Measurements from ENCODE around the gene ZFP36L2. TPM values are rescaled to one million over a fixed set of nuclear protein-coding genes. Genes with fewer than 3 reads are reported as not detected.
"Not testable (repeated sequence)": the region's sequence is repeated elsewhere in the genome, so short reads cannot be mapped to it uniquely, and the experiment has no call there.

Gene ZFP36L2
- polyA plus RNA-seq, 1 of the 3 experiments (the other 2 are of a cell fraction) = 18.4 TPM

DNA sequence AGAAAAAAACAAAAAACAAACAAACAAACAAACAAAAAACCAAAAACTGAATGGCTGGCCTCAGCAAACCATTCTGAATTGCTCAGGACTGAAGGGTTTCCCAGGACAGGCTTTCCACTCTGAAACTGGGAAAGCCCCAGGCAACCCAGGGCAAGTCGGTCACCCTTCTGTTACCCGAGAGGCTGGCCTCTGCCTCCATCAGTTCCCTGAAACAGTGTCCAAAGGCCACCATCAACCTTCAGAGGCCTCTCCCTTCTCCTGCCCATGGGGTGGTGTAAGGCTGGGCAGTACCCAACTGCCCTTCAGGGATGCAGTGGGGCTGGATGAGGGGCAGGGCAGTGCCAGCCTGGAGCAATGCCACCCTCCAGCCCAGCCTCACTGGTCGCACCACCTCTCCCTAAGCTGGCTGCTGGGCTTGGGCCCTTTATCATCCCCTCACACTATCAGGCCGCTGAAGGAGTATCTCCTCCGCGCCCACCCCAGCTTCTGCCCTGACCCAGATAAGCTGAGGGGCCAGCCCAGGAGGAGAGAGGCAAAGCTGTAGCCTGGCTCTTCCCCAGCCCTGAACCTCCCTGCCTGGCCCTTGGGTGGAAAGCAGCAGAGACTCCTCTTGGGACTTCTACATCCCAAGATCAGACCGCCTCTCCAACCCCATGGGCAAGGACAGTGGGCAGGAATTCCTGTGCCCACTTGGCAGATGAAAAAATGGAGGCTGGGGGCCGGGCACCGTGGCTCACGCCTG is 35.9 kb downstream of the ZFP36L2 start:
- Histone ChIP-seq H3F3A (replicated peaks; ENCODE audit: insufficient read depth) (no peaks in the 10 kb centered on the region), H3K36me3 (replicated peaks in 1 of 2; ENCODE audit: control insufficient read depth in 1 of 2, insufficient read depth in 2 of 2, low read length in 1 of 2) (no peaks in the 10 kb centered on the region), H4K20me1 (ENCODE audit: insufficient read depth) (no peaks in the 10 kb centered on the region), H3K4me2 (no peak overlapping the region), H3K27me3 (ENCODE audit: insufficient read depth) (no peaks in the 10 kb centered on the region), H2AFZ (ENCODE audit: low read depth) (no peak overlapping the region), H3K4me1 (ENCODE audit: control insufficient read depth in 1 of 2, insufficient read depth in 2 of 2, low read depth in 1 of 2, low read length in 1 of 2) (peaks cover 0 to 14% of the 10 kb centered on the region in 2 experiments; a peak in 1 of 4 replicates), H3K9me2 (no peaks in the 10 kb centered on the region), H3K4me3 (ENCODE audit: low read depth in 2 of 2, low read length in 1 of 2) (no peak overlapping the region), H3K9me3 (no peaks in the 10 kb centered on the region), H3K79me2 (ENCODE audit: insufficient read depth) (no peaks in the 10 kb centered on the region), H3K27ac (ENCODE audit: low read depth in 2 of 2, low read length in 1 of 2) (no peak overlapping the region), H3K9ac (no peak overlapping the region)
- POLR2A ChIA-PET = interaction anchor here (0.6 to 1.0 kb wide), 4 partner anchors 15 to 1336 kb away, joined by 3 to 6 read pairs (median 4); no protein-coding TSS in a partner anchor
- CTCF ChIA-PET = interaction anchor here (0.7 to 2.5 kb wide), 2 partner anchors 19 to 21 kb away, joined by 3 to 7 read pairs; no protein-coding TSS in a partner anchor
- 85% methylated on average over 9 of the region's 10 CpGs for WGBS (ENCODE audit: low lambda C conversion rate)
- no peak for DNase-seq
- TF ChIP-seq, protein P1, sequence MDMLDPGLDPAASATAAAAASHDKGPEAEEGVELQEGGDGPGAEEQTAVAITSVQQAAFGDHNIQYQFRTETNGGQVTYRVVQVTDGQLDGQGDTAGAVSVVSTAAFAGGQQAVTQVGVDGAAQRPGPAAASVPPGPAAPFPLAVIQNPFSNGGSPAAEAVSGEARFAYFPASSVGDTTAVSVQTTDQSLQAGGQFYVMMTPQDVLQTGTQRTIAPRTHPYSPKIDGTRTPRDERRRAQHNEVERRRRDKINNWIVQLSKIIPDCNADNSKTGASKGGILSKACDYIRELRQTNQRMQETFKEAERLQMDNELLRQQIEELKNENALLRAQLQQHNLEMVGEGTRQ (IDR thresholded peaks at IDR 0.05; ENCODE audit: borderline replicate concordance, low read depth, low read length) = no peak
- TF ChIP-seq, protein P2, sequence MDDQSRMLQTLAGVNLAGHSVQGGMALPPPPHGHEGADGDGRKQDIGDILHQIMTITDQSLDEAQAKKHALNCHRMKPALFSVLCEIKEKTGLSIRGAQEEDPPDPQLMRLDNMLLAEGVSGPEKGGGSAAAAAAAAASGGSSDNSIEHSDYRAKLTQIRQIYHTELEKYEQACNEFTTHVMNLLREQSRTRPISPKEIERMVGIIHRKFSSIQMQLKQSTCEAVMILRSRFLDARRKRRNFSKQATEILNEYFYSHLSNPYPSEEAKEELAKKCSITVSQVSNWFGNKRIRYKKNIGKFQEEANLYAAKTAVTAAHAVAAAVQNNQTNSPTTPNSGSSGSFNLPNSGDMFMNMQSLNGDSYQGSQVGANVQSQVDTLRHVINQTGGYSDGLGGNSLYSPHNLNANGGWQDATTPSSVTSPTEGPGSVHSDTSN (IDR thresholded peaks at IDR 0.05) = no peak
- TF ChIP-seq, protein P3, sequence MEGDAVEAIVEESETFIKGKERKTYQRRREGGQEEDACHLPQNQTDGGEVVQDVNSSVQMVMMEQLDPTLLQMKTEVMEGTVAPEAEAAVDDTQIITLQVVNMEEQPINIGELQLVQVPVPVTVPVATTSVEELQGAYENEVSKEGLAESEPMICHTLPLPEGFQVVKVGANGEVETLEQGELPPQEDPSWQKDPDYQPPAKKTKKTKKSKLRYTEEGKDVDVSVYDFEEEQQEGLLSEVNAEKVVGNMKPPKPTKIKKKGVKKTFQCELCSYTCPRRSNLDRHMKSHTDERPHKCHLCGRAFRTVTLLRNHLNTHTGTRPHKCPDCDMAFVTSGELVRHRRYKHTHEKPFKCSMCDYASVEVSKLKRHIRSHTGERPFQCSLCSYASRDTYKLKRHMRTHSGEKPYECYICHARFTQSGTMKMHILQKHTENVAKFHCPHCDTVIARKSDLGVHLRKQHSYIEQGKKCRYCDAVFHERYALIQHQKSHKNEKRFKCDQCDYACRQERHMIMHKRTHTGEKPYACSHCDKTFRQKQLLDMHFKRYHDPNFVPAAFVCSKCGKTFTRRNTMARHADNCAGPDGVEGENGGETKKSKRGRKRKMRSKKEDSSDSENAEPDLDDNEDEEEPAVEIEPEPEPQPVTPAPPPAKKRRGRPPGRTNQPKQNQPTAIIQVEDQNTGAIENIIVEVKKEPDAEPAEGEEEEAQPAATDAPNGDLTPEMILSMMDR (IDR thresholded peaks at IDR 0.05) = no peak
- TF ChIP-seq, protein P4, sequence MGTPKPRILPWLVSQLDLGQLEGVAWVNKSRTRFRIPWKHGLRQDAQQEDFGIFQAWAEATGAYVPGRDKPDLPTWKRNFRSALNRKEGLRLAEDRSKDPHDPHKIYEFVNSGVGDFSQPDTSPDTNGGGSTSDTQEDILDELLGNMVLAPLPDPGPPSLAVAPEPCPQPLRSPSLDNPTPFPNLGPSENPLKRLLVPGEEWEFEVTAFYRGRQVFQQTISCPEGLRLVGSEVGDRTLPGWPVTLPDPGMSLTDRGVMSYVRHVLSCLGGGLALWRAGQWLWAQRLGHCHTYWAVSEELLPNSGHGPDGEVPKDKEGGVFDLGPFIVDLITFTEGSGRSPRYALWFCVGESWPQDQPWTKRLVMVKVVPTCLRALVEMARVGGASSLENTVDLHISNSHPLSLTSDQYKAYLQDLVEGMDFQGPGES (IDR thresholded peaks at IDR 0.05; ENCODE audit: low read depth, low read length) = no peak
- no peak for TF ChIP-seq TCF12 (IDR thresholded peaks at IDR 0.05)
- no peak for TF ChIP-seq EP300 (IDR thresholded peaks at IDR 0.05; ENCODE audit: borderline replicate concordance in 1 of 2, low read depth in 1 of 2, low read length in 1 of 2)
- no peak for TF ChIP-seq TEAD4 (IDR thresholded peaks at IDR 0.05; ENCODE audit: borderline replicate concordance, insufficient read depth)
- no peak for TF ChIP-seq NFIC (IDR thresholded peaks at IDR 0.05; ENCODE audit: borderline replicate concordance)
- TF ChIP-seq, protein P5, sequence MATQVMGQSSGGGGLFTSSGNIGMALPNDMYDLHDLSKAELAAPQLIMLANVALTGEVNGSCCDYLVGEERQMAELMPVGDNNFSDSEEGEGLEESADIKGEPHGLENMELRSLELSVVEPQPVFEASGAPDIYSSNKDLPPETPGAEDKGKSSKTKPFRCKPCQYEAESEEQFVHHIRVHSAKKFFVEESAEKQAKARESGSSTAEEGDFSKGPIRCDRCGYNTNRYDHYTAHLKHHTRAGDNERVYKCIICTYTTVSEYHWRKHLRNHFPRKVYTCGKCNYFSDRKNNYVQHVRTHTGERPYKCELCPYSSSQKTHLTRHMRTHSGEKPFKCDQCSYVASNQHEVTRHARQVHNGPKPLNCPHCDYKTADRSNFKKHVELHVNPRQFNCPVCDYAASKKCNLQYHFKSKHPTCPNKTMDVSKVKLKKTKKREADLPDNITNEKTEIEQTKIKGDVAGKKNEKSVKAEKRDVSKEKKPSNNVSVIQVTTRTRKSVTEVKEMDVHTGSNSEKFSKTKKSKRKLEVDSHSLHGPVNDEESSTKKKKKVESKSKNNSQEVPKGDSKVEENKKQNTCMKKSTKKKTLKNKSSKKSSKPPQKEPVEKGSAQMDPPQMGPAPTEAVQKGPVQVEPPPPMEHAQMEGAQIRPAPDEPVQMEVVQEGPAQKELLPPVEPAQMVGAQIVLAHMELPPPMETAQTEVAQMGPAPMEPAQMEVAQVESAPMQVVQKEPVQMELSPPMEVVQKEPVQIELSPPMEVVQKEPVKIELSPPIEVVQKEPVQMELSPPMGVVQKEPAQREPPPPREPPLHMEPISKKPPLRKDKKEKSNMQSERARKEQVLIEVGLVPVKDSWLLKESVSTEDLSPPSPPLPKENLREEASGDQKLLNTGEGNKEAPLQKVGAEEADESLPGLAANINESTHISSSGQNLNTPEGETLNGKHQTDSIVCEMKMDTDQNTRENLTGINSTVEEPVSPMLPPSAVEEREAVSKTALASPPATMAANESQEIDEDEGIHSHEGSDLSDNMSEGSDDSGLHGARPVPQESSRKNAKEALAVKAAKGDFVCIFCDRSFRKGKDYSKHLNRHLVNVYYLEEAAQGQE (IDR thresholded peaks at IDR 0.05; ENCODE audit: low read depth, low read length) = no peak
- TF ChIP-seq JUND (IDR thresholded peaks at IDR 0.05) = no peak
- TF ChIP-seq RFX5 (IDR thresholded peaks at IDR 0.05; ENCODE audit: low read length) = no peak
- no peak for TF ChIP-seq FOXM1 (IDR thresholded peaks at IDR 0.05; ENCODE audit: low read depth)

DNA sequence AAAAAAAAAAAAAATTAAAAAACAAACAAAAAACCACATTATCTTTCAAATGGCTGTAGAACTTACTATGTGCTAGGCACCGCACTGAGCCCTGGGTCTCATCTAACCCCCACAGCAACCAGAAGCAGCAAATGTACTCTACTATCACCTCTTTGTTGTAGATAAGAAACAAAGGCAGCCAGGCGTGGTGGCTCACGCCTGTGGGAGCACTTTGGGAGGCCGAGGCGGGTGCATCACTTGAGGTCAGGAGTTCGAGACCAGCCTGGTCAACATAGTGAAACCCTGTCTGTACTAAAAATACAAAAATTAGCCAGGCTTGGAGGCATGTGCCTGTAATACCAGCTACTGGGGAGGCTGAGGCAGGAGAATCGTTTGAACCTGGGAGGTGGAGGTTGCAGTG is 36.5 kb downstream of the ZFP36L2 start:
- not testable (repeated sequence) for H3K9me3 ChIP-seq; H2AFZ ChIP-seq (ENCODE audit: low read depth); DNase-seq; H3F3A ChIP-seq (replicated peaks; ENCODE audit: insufficient read depth); H3K9ac ChIP-seq; H3K79me2 ChIP-seq (ENCODE audit: insufficient read depth); H3K4me3 ChIP-seq (ENCODE audit: low read depth in 2 of 2, low read length in 1 of 2); H3K9me2 ChIP-seq; H4K20me1 ChIP-seq (ENCODE audit: insufficient read depth); H3K27me3 ChIP-seq (ENCODE audit: insufficient read depth); H3K4me2 ChIP-seq; H3K27ac ChIP-seq (ENCODE audit: low read depth in 2 of 2, low read length in 1 of 2); H3K36me3 ChIP-seq (replicated peaks in 1 of 2; ENCODE audit: control insufficient read depth in 1 of 2, insufficient read depth in 2 of 2, low read length in 1 of 2)
- POLR2A ChIA-PET = interaction anchor here (1.0 kb wide), 1 partner anchor 120 kb away, joined by 4 read pairs; no protein-coding TSS in a partner anchor
- H3K4me1 ChIP-seq (ENCODE audit: control insufficient read depth in 1 of 2, insufficient read depth in 2 of 2, low read depth in 1 of 2, low read length in 1 of 2) = peaks cover 0 to 12% of the 10 kb centered on the region in 2 experiments; a peak in 1 of 4 replicates
- WGBS (ENCODE audit: low lambda C conversion rate) = 87% methylated on average over 7 of the region's 7 CpGs
- CTCF ChIA-PET = interaction anchor here (0.6 to 0.9 kb wide), 2 partner anchors 178 to 181 kb away, joined by 3 read pairs; no protein-coding TSS in a partner anchor
